ENCODE measurements around the gene CCDC177. TPM values are rescaled to one million over a fixed set of nuclear protein-coding genes. Genes with fewer than 3 reads are reported as not detected.
A peak's percentile ranks its signal among the peaks of the same experiment; 100 is the strongest.

CCDC177 gene
- total and polyA plus RNA-seq, 8 donors, result 0.04 to 0.05 TPM; not detected in 6

DNA sequence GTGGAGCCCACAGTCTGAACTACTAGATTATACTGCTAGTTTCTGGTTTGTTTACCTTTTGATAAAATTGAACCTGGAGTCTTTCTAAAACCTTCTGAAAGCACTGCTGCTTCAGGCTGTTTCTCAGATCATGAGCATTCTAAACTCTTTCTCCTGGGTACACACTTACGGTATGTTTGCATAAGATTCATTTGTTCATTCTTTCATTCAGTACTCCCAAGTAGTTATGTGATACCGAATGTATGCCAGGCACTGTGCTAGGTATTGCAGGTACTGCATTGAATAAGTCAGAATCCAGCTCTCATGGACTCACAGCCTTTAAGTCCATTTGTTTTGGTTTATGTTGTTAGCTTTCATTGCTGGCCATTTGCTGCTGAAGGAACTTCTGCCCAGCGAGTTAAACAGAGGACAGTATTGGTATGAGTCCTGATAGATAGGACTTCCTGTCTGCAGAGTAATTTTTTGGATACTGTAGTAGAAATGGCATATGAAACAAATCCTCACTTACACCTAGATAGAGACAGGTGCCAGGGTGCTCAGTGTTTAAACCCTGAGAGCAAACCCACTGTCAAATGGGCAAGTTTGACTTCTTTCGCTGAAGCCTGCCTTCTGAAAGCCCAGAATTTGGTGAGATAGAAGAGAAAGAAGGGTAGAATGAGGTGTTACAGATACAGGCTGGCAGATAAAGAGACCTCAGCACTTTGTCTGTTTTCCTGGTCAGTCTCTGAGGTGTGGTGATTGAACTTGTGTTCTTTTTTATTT lies 38.8 kb upstream of the CCDC177 start:
- TF ChIP-seq, protein P1, sequence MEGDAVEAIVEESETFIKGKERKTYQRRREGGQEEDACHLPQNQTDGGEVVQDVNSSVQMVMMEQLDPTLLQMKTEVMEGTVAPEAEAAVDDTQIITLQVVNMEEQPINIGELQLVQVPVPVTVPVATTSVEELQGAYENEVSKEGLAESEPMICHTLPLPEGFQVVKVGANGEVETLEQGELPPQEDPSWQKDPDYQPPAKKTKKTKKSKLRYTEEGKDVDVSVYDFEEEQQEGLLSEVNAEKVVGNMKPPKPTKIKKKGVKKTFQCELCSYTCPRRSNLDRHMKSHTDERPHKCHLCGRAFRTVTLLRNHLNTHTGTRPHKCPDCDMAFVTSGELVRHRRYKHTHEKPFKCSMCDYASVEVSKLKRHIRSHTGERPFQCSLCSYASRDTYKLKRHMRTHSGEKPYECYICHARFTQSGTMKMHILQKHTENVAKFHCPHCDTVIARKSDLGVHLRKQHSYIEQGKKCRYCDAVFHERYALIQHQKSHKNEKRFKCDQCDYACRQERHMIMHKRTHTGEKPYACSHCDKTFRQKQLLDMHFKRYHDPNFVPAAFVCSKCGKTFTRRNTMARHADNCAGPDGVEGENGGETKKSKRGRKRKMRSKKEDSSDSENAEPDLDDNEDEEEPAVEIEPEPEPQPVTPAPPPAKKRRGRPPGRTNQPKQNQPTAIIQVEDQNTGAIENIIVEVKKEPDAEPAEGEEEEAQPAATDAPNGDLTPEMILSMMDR (IDR thresholded peaks at IDR 0.05), result no peak
- Histone ChIP-seq H3K4me3 (peak overlapping the region in 1 of 2 donors; percentile 66), H3K36me3 (no peaks in the 10 kb centered on the region), H3K4me1 (peaks cover 53 to 74% of the 10 kb centered on the region in 2 donors), H3K27me3 (no peaks in the 10 kb centered on the region), H3K27ac (peak overlapping the region; percentile 94 to 98), H3K9me3 (no peaks in the 10 kb centered on the region)
- intact Hi-C loops (cut with DNase I), result no loop called here
- DNase-seq, result no peak
- no peak for ATAC-seq

DNA sequence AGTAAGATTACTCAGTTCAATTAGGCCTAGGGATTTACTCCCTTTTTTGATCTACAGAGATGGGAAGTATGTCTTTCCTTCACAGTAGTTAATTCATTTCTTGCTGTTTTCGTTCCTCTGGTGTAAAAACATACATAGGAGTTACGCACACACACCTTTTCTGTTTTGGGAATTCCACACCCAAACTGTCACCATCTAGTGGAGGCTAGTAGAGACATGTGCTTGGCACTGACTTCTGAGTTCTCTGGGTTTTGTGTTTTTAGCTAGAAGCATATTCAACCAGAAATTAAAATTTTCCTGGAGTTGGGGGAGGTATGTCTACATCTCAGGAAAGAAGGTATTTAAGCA lies 38.1 kb upstream of the CCDC177 start:
- peak overlapping the region; percentile 66 to 78 for H3K4me3 ChIP-seq
- ATAC-seq, result peak; percentile 3
- H3K27me3 ChIP-seq, result no peaks in the 10 kb centered on the region
- H3K4me1 ChIP-seq, result peaks cover 46 to 66% of the 10 kb centered on the region in 2 donors
- DNase-seq, result no peak
- no peaks in the 10 kb centered on the region for H3K9me3 ChIP-seq
- TF ChIP-seq, protein P1 (IDR thresholded peaks at IDR 0.05), result no peak
- no peaks in the 10 kb centered on the region for H3K36me3 ChIP-seq
- peak overlapping the region; percentile 94 to 98 for H3K27ac ChIP-seq
- intact Hi-C loops (cut with DNase I), result no loop called here

DNA sequence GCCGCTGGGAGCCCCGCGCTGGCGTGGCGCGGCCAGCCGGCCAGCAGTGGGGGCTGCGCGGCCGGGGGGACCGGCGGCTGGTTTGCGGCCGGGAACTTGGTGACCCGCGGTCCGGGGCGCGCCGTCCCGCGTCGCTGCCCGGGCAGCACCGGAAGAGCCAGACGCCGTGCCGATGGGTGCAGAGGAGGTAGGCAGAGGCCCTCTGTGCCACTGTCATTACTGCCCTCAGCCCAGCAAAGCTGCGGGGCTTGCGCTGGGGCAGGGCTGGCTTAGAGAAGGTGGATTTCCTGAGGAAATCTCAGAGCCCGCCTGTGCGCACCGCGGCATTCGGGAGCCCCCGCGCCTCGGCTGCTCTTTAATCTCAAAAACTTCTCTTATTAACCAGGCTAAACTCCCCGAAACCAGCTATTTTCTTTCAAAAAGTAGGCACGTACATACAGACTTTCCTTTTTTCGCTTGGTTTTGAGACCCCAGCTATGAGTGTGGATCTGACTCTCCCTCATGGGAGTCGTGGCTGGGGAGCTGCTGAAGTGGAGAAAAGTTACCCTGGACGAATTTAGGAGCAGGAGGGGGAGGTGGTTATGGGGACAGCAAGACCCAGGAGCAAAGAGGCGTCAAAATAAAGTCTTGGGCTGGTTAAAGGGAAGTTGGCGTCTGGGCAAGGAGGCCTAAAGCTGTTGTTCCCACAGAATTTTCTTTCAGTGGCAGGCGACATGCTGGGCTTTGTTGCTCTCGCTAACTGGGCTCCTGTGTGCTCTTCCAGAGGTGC lies 37.5 kb upstream of the CCDC177 start:
- H3K36me3 ChIP-seq, result no peaks in the 10 kb centered on the region
- ATAC-seq (peak; percentile 11), DNase-seq (peak in 2 of 4 donors; percentile 42 to 87)
- intact Hi-C loops (cut with DNase I), result no loop called here
- no peaks in the 10 kb centered on the region for H3K27me3 ChIP-seq
- peaks cover 45 to 61% of the 10 kb centered on the region in 2 donors for H3K4me1 ChIP-seq
- peak overlapping the region; percentile 66 to 78 for H3K4me3 ChIP-seq
- peak overlapping the region; percentile 94 to 98 for H3K27ac ChIP-seq
- TF ChIP-seq, protein P1 (IDR thresholded peaks at IDR 0.05), result no peak
- no peaks in the 10 kb centered on the region for H3K9me3 ChIP-seq

DNA sequence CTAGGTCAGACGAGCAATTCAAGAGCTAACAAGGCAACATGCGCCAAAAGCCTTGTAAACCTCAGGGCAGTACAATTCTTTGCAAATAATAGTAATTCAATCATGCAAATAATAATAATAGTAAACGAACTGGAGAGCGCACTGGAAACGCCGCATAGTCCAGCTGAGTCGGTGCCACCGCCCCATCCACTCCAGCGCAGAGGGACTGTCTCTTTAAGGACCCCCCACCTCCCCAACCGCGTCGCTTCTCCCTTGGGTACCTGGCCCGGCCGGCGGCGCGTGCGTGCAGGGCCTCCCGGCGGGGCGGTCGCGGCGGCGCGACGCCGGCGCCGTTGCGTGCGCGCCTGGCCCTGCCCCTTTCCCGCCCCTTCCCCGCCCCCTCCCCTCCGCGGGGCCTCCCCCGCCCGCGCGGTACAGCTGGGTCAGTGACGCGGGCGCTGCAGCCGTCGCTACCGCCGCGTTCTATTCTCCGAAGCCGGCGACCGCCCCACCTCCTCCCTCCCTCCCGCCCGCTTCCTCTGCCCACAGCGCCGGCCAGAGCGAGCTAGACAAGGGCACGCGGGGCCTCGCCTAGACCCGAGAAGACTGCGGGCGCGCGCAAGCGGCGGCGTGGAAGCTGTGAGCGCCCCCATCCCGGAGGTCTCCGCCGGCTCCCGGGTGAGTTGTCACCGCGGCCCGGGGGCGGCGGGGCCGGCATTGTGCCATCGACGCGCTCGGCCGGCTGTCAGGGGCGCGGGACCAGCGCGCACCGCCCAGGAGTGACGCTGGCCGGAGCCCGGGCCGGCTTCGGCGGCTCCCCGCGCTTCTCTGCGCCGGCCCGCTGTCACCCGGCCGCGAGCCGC lies 36.7 kb upstream of the CCDC177 start, which contains the start of gene SUSD6:
TSS of gene SUSD6 (plus strand) at position 425 of the 842 bp plus-strand sequence. CDS start 46,997 bp downstream, outside the sequence.
- peak within 1 kb of the TSS; percentile 94 to 98 for H3K27ac ChIP-seq
- peak; percentile 79 to 99 (median 93) for DNase-seq
- intact Hi-C loops (cut with DNase I), result no loop called here
- ATAC-seq, result peak; percentile 83
- no peaks in the 10 kb centered on the region for H3K27me3 ChIP-seq
- no peaks in the 10 kb centered on the region for H3K36me3 ChIP-seq
- no peaks in the 10 kb centered on the region for H3K9me3 ChIP-seq
- H3K4me3 ChIP-seq, result peak within 1 kb of the TSS; percentile 66 to 78
- peaks cover 38 to 61% of the 10 kb centered on the region in 2 donors for H3K4me1 ChIP-seq
- TF ChIP-seq, protein P1 (IDR thresholded peaks at IDR 0.05), result no peak

All from left lung (tissue), 10 donors.